HG02885 (cell line): Measurements from ENCODE around the gene CHRNA4.
"Not testable (repeated sequence)": the region's sequence is repeated elsewhere in the genome, so short reads cannot be mapped to it uniquely, and the experiment has no call there.

Experiments used
- ATAC-seq: cut with Tn5 transposase; IDR thresholded peaks from one replicate; pipeline ENCODE4 v1.9.1; 2021; ENCODE audit warnings: mild to moderate bottlenecking; ENCODE audit not compliant: unreplicated experiment, poor library complexity

Gene CHRNA4

DNA sequence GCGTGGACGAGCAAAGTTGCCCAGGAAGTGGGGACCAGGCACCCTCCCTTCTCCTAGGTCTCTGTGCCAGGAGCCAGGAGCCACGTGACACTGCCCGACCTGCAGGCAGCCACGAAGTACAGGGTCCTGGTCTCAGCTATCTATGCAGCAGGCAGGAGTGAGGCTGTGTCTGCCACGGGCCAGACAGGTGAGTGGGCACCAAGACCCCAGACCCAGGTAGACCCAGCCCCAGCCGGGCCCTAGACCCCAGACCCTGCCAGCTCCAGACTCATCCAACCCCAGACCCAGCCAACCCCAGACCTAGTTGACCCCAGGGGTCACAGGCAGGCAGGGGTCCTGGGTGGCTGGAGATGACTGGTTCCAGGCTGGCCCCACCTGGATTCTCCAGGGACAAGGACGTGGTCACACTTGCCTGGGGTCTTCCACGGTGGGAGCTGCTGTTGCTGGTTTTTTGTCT lies 47.1 kb downstream of the CHRNA4 start:
- no peak for ATAC-seq

DNA sequence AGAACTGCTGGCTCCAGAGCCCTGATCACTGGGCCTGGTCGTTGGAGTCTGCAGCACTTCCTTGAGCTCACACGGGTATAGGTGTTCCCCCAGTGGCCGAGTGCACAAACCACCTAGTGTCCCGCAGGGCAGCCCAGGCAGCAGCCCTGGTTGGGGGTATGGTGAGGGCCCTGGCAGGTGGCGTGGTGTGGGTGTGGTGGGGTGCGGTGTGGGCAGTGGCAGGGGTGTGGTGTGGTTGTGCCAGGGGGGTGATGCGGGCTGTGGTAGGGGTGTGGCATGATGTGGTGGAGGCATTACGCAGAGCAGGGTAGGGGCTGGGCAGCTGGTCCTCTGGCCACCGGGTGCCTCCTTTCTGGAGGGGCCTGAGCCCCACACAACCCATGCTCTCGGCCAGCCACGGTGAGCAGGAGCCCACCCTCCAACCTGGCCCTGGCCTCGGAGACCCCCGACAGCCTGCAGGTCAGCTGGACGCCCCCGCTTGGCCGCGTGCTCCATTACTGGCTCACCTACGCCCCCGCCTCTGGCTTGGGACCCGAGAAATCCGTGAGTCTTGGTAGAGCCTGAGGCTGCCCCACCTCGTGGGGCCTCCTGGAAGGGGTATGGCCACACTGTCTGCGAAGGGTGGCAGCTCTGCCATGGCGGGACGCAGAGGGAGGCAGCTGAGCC lies 47.7 kb downstream of the CHRNA4 start:
- ATAC-seq, result no peak

DNA sequence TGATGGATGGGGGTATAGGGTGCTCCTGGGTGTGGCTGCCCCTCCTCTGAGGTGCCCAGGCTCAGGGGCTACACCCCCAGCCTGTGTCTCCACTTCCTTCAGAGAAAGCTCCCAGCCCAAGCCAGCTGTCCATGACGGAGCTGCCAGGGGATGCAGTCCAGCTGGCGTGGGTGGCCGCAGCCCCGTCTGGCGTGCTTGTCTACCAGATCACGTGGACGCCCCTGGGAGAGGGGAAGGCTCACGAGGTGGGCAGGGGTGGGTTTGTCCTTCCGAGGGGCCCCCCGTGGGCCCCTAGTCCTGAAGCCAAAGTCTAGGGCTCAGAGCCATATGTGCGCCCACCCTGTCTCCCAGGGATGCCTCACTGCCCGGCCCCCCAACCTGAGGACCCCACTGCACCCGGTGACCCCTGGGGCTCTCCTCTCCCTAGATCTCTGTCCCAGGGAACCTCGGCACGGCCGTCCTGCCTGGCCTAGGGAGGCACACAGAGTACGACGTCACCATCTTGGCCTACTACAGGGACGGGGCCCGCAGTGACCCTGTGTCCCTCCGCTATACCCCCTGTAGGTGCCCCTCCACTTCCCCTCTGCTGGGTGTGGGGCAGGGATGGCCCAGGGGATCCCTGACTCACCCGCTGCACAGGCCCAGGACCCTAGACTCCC lies 48.3 kb downstream of the CHRNA4 start:
- ATAC-seq, result no peak

DNA sequence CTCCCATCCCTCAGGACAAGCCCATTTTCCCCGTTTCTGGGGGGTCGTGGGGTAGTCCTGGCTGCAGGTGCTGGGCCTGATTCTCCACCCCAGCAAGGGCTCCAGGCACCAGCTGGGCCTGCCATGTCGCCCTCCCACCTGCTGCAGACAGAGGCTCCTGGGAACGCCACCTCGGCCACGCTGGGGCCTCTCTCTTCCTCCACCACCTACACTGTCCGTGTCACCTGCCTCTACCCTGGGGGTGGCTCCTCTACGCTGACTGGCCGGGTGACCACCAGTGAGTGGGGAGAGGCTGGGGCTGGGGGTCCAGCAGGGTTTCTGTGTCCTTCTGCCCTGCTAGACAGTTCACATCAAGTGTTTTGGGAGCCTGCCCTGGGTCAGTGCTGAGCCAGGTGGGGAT lies 48.9 kb downstream of the CHRNA4 start:
- no peak for ATAC-seq

DNA sequence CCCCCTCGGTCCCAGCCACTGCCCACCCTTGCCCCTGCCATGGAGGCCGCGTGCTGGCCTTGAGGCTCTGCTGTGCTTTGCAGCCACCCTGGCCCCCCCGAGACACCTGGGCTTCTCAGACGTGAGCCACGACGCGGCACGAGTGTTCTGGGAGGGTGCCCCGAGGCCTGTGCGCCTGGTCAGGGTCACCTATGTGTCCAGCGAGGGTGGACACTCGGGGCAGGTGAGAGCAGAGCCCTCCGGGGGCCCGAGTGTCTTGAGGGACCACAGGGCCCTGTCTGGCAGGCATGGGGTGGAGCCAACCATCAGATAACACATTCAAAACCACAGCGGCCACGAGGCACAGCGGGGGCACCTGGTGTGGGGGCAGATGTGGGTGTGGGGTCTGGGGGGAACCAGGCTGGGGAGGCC lies 49.3 kb downstream of the CHRNA4 start:
- ATAC-seq, result no peak

DNA sequence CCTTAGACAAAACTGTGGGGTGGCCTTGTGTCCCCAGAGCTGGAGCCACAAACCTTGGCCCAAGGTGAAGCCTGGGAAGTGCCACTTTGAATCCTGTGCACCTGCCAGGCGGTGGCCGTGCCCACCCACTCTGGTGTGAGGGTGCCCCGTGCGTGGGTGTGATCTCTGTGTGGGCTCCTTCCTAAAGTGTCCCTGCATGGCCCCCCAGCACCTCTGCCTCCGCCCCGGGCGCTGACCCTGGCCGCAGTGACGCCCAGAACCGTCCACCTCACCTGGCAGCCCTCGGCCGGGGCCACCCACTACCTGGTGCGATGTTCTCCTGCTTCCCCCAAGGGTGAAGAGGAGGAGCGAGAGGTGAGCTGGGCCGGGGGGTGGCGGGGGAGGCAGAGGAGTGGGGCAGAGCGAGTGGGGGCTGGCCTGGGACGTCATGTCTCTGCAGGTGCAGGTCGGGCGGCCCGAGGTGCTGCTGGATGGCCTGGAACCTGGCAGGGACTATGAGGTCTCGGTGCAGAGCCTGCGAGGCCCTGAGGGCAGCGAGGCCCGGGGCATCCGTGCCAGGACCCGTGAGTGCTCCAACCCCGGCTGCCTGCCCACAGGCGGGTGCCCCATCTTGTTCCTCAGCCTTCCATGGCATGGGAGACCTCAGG lies 49.8 kb downstream of the CHRNA4 start:
- no peak for ATAC-seq

DNA sequence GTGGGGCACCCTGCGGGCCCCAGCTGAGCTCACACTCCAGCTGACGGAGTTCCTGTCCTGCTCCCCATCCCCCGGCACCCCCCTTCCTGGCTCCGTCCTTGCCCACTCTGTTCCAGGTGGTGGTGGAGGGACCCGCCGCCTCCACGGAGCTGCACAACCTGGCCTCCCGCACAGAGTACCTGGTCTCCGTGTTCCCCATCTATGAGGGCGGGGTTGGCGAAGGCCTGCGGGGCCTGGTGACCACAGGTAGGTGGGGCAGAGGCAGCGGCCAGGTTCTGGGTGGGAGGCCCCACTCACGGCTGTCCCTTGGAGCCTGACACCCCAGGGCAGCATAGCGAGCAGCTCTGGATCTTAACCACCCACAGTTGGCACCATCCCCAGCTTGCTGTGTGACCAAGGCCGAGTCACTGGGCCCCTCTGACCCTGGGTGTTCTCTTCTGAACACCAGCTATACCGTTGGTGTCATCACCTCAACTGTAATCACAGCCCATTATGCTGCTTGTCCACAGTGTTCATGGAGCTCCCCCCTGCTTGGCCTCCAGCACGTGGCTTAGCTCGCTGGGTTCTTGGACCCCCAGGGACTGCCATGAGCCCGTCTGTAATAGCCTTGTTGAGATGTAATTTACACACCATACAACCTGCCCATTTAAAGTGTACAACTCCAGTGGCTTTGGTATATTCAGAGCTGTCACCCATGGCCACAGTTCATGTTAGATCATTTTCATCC lies 50.7 kb downstream of the CHRNA4 start:
- no peak for ATAC-seq

DNA sequence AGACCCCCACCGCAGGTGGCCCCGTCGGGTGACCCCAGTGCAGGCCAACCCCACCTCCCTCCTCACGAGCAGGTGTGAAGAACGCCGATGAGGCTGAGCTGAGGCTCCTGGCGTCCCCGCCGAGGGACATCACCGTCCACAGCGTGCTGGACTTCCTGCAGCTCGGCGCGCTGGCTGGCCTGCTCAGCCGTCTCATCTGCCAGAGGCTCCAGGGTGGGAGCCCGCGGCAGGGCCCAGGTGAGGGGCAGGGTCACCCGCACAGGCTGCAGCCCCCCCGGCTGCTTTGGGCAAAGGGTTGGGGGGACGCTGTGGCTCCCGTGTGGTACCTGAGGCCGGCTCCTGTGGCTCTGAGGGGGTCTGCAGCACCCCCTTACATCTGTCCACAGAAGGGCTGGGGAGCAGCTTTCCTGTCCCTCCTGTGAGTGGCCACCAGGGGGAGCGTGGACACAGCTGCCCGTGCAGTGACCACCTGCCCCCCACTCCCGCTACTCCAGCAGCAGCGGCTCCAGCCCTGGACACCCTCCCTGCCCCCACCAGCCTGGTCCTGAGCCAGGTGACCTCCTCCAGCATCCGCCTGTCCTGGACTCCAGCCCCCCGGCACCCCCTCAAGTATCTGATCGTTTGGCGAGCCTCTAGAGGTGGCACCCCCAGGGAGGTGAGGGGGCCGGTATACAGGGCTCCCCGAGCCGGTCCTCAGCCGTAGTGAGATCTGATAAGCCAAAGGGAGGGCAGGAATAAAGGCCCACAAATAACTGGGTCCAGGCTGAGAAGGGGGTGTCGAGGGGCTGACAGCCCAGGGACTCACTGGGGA lies 51.7 kb downstream of the CHRNA4 start:
- no peak for ATAC-seq

DNA sequence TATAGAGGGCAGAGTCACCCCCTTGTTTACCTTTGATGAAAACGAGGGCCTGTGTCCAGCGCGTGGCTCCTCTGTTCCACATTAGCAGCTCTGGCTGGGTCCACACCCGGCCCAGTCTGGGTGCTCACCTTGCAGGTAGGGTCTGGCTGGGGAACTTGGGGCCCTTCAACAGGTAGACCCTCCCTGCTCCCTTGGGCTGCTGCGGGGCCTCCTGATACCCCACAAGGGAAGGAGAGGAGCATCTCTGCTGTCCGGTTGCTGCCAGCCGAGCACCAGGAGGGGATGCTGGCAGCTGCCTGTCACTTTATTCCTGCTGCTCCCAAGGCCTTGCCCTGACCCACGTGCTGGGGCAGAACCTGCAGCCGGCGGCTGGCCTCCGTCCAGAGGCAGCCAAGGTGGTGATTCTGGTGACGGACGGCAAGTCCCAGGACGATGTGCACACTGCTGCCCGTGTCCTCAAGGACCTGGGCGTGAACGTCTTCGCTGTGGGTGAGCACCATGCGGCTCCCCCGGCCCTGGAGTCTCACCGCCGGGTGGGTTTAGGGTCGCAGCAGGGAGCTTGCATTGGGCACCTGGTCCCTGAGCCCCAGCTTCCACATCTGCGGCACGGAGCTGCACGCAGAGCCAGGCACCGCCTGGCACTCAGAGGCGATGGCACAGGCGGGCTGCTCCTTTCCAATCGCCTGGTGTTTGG lies 52.8 kb downstream of the CHRNA4 start:
- ATAC-seq, result no peak

DNA sequence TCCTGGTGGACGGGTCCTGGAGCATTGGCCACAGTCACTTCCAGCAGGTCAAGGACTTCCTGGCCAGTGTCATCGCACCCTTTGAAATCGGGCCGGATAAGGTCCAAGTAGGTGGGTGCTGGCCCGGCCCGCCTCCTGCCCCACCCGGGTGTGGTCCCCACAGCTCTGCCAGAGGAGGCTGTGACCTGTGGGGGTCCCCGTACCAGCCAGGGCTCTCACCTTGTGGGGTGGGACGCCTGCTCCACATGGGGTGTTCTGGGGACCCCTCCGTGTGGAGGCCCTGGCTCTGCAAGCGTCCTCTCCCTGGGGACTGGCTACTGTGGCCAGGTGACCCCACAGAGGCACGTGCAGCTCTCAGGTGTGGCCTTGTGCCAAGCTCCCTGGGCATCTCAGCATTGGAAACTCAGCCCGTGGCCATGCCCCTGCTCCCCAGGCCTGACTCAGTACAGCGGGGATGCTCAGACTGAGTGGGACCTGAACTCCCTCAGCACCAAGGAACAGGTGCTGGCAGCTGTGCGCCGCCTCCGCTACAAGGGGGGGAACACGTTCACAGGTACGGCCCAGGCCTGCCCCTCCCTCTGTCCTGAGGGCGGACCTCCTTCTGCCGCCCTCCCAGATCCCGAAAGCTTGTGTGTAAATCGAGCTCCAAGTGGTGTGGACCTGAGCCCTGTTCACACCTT lies 53.5 kb downstream of the CHRNA4 start:
- ATAC-seq, result no peak

DNA sequence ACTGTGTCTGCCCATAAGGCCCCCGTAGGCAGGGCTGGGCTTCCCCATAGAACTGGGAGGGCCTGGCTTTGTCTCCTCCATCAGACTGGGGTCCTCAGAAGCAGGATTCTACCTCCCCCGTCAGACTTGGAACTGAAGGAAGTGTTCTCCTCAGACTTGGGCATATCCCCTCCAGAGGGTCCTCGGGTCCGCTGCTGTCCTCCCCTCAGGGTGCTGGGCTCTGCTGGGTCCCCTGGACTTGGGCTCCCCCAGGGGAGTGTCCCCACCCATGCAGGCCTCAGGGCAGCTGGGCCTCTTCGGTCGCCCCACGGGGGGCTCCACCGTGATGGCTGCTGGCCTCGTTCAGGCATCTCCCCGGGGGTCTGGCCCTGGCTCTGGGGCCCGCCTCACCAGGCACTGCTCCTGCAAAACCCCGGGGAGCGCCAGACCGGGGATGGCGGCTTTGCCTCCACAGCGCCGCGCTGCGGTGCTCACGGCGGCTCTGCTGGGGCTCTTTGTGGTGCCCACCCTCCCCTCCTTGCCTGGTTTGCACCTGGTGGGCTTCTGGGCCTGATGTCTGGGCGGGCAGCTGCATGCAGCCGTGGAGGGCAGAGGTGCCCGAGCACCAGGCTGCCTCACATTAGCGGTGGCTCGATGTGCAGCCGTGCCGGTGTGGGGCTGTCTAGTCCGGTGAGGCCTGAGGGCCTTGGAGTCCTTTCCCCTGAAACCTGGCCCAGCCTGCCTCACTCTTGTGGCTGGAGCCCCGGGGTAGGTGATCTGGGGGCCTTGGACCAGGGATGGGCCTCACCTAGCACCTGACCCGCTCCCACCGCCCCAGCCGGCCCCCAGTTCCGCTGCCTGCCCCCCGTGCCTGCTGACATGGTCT lies 54.2 kb downstream of the CHRNA4 start:
- ATAC-seq, result no peak

DNA sequence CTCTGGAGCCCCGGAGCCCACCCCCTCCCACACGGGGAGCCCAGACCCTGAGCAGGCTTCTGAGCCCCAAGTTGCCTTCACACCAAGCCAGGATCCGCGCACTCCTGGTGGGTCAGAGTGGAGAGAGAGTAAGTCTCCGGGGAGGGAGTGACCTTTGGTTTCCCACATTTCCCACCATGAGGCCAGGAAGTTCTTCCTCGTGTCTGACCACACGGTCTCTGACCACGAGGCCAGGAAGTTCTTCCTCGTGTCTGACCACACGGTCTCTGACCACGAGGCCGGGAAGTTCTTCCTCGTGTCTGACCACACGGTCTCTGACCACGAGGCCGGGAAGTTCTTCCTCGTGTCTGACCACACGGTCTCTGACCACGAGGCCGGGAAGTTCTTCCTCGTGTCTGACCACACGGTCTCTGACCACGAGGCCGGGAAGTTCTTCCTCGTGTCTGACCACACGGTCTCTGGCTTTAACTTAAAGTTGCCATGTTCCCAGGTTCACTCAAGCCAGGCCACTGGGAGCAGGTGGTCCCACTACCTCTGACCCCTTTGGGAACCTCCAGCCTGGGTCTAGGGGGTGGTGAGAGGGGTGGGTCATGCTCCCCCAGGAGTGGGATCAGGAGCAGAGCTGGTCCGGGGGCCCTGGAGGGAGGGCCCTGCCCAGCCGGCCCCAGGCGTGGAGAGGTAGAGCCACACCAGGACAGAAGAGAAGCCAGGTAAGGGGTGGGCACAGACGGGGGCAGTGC lies 55.0 kb downstream of the CHRNA4 start:
- ATAC-seq, result not testable (repeated sequence)

DNA sequence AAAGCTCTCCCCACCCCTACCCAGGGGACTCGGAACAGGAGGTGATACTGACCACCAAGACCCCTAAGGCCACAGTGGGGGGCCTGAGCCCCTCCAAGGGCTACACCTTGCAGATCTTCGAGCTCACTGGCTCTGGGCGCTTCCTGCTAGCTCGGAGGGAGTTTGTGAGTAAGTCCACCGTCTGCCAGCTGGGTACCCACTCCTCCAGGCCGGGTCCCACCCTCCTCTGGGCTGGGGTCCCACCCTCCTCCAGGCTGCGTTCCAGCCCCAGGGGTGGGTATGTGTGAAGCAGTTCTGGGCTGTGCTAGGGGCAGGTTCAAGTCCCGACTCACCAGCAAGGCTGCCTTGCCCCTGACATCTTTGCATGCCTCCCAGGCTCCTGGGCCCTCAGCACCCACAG lies 55.8 kb downstream of the CHRNA4 start:
- ATAC-seq, result no peak

DNA sequence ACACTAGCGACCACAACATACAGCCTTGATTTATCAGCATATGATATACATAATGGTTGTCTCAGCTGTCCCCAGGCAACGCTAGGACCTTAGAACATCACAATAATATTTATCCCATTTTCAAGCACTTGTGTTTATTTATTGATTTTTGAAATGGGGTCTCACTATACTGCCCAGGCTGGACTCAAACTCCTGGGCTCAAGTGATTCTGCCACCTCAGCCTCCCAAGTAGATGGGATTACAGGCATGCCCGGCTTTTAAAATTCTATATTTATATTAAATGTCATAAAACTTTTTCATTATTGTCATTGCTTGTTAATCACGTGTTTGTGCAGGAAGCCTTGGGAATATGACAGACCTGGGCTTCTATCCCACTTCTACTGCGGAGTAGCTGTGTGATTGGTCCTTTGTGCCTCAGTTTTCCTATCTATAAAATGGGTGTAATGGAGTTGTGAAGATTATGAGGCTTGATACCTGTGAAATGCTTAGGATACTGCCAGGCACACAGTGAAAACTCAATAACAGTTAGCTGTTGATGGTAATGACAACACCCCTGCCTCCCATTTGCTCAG lies 58.0 kb downstream of the CHRNA4 start:
- no peak for ATAC-seq

DNA sequence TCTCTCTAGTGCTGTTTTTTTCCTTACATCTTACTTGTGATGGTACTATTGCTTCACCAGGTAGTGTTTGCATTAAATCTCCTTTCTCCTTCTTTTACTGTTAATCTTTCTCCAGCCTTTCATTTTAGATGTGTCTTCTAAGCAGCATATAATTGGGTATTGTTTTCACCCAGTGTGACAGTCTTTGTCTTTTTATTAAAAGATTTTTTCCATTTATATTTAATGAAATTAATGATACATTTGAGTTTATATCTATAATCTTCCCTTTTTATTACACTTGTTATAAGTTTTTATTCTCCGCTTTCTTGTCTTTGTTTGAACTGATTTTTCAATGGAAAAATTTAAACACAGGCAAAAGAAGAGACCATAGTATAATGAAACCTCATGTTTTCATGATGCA lies 59.5 kb downstream of the CHRNA4 start:
- no peak for ATAC-seq

DNA sequence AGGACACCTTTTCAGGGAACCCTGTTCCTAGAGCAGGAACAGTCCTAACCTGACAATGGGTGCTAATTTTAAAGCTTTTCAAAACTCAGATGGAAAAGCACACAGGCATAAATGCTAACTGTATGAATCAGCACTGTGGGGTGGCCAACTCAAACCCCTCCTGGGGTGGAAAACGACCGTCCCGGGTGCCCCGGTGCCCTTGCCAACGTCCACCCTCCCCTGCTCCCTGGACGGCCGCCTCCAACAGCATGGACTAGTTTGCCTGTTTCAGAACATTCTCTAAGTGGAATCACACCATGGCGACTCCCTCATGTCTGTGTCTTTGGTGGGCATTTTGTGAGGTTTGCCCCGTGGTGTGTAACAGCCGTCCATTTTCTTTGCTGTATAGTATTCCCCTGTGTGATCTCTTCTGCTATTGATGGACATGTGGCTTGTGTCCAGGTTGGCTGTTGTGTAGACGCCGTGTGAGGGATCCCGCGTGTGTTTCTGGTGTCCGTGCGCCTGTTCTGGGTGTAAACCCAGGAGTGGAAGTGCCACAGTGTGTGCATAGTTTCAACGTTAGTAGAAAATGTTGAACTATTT lies 62.3 kb downstream of the CHRNA4 start:
- no peak for ATAC-seq
